Measurements from ENCODE around the gene DDAH1. TPM values are rescaled to one million over a fixed set of nuclear protein-coding genes. Genes with fewer than 3 reads are reported as not detected.

DDAH1 gene
- total RNA-seq, 1 experiment from 2014 or later: 22.8 TPM

DNA sequence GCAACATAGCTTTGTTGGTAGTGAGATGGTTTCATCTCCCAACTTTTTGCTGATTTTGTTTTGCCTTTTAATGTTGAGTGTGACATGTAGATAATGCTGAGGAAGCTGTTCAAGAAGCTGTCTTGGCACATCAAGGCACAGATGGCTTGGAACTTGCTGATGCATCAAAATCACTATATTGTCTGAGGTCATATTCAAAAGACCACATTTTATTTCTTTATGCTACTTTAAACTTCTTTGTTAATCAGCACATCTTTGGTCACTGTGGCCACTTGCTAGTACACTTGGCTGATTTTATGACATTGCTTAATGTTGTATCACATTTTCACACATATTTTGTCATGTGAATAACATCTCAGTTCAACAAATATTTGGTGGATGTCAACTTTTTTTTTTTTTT is 101.4 kb downstream of the DDAH1 start:
- no peak overlapping the region for H3K4me3 Mint-ChIP-seq
- no peaks in the 10 kb centered on the region; the same call in 1 of the 2 replicates for H3K27me3 Mint-ChIP-seq (ENCODE audit: low read depth)
- H3K4me1 Mint-ChIP-seq: no peaks in the 10 kb centered on the region
- POLR2A ChIA-PET: interaction anchor here (0.6 kb wide), 1 partner anchor 13 kb away, joined by 3 read pairs; no protein-coding TSS in a partner anchor
- no peaks in the 10 kb centered on the region for H3K36me3 Mint-ChIP-seq
- H3K27ac Mint-ChIP-seq: no peak overlapping the region
- no peak for ATAC-seq
- CTCF ChIA-PET: interaction anchor here (0.8 to 1.7 kb wide), 2 partner anchors 19 to 55 kb away, joined by 3 to 4 read pairs; no protein-coding TSS in a partner anchor
- DNase-seq (ENCODE audit: low spot score): no peak
- no peaks in the 10 kb centered on the region for H3K9me3 Mint-ChIP-seq
- no peak for TF ChIP-seq ZNF219 (CRISPR knock-in tag; IDR thresholded peaks at IDR 0.05; ENCODE audit: borderline replicate concordance)
- TF ChIP-seq HMGA2 (CRISPR knock-in tag; IDR thresholded peaks at IDR 0.05): no peak
- no peak for TF ChIP-seq ARID4B (CRISPR knock-in tag; IDR thresholded peaks at IDR 0.05; ENCODE audit: borderline replicate concordance)
- TF ChIP-seq, protein P1, sequence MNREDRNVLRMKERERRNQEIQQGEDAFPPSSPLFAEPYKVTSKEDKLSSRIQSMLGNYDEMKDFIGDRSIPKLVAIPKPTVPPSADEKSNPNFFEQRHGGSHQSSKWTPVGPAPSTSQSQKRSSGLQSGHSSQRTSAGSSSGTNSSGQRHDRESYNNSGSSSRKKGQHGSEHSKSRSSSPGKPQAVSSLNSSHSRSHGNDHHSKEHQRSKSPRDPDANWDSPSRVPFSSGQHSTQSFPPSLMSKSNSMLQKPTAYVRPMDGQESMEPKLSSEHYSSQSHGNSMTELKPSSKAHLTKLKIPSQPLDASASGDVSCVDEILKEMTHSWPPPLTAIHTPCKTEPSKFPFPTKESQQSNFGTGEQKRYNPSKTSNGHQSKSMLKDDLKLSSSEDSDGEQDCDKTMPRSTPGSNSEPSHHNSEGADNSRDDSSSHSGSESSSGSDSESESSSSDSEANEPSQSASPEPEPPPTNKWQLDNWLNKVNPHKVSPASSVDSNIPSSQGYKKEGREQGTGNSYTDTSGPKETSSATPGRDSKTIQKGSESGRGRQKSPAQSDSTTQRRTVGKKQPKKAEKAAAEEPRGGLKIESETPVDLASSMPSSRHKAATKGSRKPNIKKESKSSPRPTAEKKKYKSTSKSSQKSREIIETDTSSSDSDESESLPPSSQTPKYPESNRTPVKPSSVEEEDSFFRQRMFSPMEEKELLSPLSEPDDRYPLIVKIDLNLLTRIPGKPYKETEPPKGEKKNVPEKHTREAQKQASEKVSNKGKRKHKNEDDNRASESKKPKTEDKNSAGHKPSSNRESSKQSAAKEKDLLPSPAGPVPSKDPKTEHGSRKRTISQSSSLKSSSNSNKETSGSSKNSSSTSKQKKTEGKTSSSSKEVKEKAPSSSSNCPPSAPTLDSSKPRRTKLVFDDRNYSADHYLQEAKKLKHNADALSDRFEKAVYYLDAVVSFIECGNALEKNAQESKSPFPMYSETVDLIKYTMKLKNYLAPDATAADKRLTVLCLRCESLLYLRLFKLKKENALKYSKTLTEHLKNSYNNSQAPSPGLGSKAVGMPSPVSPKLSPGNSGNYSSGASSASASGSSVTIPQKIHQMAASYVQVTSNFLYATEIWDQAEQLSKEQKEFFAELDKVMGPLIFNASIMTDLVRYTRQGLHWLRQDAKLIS (CRISPR knock-in tag; IDR thresholded peaks at IDR 0.05; ENCODE audit: borderline replicate concordance): no peak
- no peak for TF ChIP-seq TP53 (CRISPR knock-in tag; IDR thresholded peaks at IDR 0.05)
- TF ChIP-seq NR1H2 (CRISPR knock-in tag; IDR thresholded peaks at IDR 0.05): no peak
- TF ChIP-seq, protein P2, sequence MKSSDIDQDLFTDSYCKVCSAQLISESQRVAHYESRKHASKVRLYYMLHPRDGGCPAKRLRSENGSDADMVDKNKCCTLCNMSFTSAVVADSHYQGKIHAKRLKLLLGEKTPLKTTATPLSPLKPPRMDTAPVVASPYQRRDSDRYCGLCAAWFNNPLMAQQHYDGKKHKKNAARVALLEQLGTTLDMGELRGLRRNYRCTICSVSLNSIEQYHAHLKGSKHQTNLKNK (CRISPR knock-in tag; IDR thresholded peaks at IDR 0.05): no peak
- no peak for TF ChIP-seq ZNF281 (CRISPR knock-in tag; IDR thresholded peaks at IDR 0.05)
- TF ChIP-seq NFE2L1 (CRISPR knock-in tag; IDR thresholded peaks at IDR 0.05): no peak
- no peak for TF ChIP-seq CREM (CRISPR knock-in tag; IDR thresholded peaks at IDR 0.05)
- no peak for TF ChIP-seq USF2 (CRISPR knock-in tag; IDR thresholded peaks at IDR 0.05)
- no peak for TF ChIP-seq ESRRA (CRISPR knock-in tag; IDR thresholded peaks at IDR 0.05; ENCODE audit: borderline replicate concordance)
- no peak for TF ChIP-seq NR3C1 (CRISPR knock-in tag; conservative IDR thresholded peaks at IDR 0.05; ENCODE audit: low read depth)
- TF ChIP-seq GTF2I (CRISPR knock-in tag; conservative IDR thresholded peaks at IDR 0.05): no peak

Measured in WTC11 (cell line).